ENCODE measurements around the gene SMG9.
"Not testable (repeated sequence)": the region's sequence is repeated elsewhere in the genome, so short reads cannot be mapped to it uniquely, and the experiment has no call there.

SMG9 gene

GRCh38 chr19:43695985-43696704, 58.6 kb downstream of the SMG9 start:
- DNase-seq (ENCODE audit: low spot score) (no peak), FAIRE-seq (no peak)

- FAIRE-seq = peak; percentile 90
- no peak for DNase-seq (ENCODE audit: low spot score)
Observed at GRCh38 chr19:43694553-43694952, 60.2 kb downstream of the SMG9 start.

GRCh38 chr19:43692877-43693276, 61.9 kb downstream of the SMG9 start:
- FAIRE-seq (no peak), DNase-seq (ENCODE audit: low spot score) (no peak)

GRCh38 chr19:43692385-43692784, 62.4 kb downstream of the SMG9 start:
- FAIRE-seq = peak; percentile 17
- no peak for DNase-seq (ENCODE audit: low spot score)

GRCh38 chr19:43691755-43692154, 63.0 kb downstream of the SMG9 start:
- DNase-seq (ENCODE audit: low spot score) (no peak), FAIRE-seq (no peak)

- FAIRE-seq (no peak), DNase-seq (ENCODE audit: low spot score) (no peak)
Observed at GRCh38 chr19:43690890-43691289, 63.9 kb downstream of the SMG9 start.

- no peak for DNase-seq (ENCODE audit: low spot score)
- no peak for FAIRE-seq
Observed at GRCh38 chr19:43690444-43690843, 64.3 kb downstream of the SMG9 start.

- DNase-seq (ENCODE audit: low spot score) = no peak
- no peak for FAIRE-seq
Observed at GRCh38 chr19:43688059-43688701, 66.6 kb downstream of the SMG9 start.

- FAIRE-seq (peak; percentile 35), DNase-seq (ENCODE audit: low spot score) (peak; percentile 49)
Observed at GRCh38 chr19:43687660-43687997, 67.1 kb downstream of the SMG9 start.

GRCh38 chr19:43684326-43684725, 70.4 kb downstream of the SMG9 start:
- no peak for FAIRE-seq
- no peak for DNase-seq (ENCODE audit: low spot score)

GRCh38 chr19:43683905-43684304, 70.9 kb downstream of the SMG9 start:
- DNase-seq (ENCODE audit: low spot score) (no peak), FAIRE-seq (no peak)

GRCh38 chr19:43682824-43683661, 71.7 kb downstream of the SMG9 start:
- DNase-seq (ENCODE audit: low spot score) (no peak), FAIRE-seq (no peak)

- FAIRE-seq; DNase-seq (ENCODE audit: low spot score): not testable (repeated sequence)
Observed at GRCh38 chr19:43682269-43682668, 72.5 kb downstream of the SMG9 start.

GRCh38 chr19:43681821-43682220, 72.9 kb downstream of the SMG9 start:
- DNase-seq (ENCODE audit: low spot score) (no peak), FAIRE-seq (no peak)

GRCh38 chr19:43678512-43679261, 76.1 kb downstream of the SMG9 start:
- FAIRE-seq (no peak), DNase-seq (ENCODE audit: low spot score) (no peak)
